Skeletal muscle tissue (tissue), 4 donors: ENCODE results near the gene OBSCN. TPM values are rescaled to one million over a fixed set of nuclear protein-coding genes. Genes with fewer than 3 reads are reported as not detected.
A peak's percentile ranks its signal among the peaks of the same experiment; 100 is the strongest.

Experiments used
- H3K27ac ChIP-seq: one replicate; pipeline ENCODE4 v1.7.0; 2013; ENCODE audit warnings: mild to moderate bottlenecking, low read depth, low read length, inconsistent platforms
- H3K27me3 ChIP-seq, 3 donors: one replicate each; pipeline ENCODE4 v1.7.0; 2013; ENCODE audit warnings: low read length in 3 of 3; ENCODE audit not compliant: control insufficient read depth in 3 of 3, insufficient read depth in 3 of 3
- H3K36me3 ChIP-seq, 3 donors: one replicate each; pipeline ENCODE4 v1.7.0; 2013; ENCODE audit warnings: low read length in 3 of 3; ENCODE audit not compliant: control insufficient read depth in 3 of 3, insufficient read depth in 3 of 3
- H3K4me1 ChIP-seq, 3 donors: one replicate each; pipeline ENCODE4 v1.7.0; 2013; ENCODE audit warnings: low read length in 3 of 3, mild to moderate bottlenecking in 3 of 3; ENCODE audit not compliant: control insufficient read depth in 3 of 3, insufficient read depth in 3 of 3
- H3K4me3 ChIP-seq, 3 donors: one replicate each; pipeline ENCODE4 v1.7.0; 2013; ENCODE audit warnings: low read length in 3 of 3
- H3K9ac ChIP-seq, 3 donors: one replicate each; pipeline ENCODE4 v1.7.0; 2013; ENCODE audit warnings: low read length in 3 of 3, mild to moderate bottlenecking in 3 of 3, moderate library complexity in 2 of 3, low read depth in 1 of 3
- H3K9me3 ChIP-seq, 3 donors: one replicate each; pipeline ENCODE4 v1.7.0; 2013; ENCODE audit warnings: low read length in 3 of 3; ENCODE audit not compliant: control insufficient read depth in 3 of 3
- total RNA-seq: library from RNA; depleted of rRNA; stranded (reverse); fragments of >200 nt; gene quantifications from one replicate; pipeline ENCODE4 v1.2.3, GENCODE V29; 2014
- donor health status: Osteomylitis.

The OBSCN gene
- total RNA-seq, 1 donor from 2014 or later: 460 TPM

DNA sequence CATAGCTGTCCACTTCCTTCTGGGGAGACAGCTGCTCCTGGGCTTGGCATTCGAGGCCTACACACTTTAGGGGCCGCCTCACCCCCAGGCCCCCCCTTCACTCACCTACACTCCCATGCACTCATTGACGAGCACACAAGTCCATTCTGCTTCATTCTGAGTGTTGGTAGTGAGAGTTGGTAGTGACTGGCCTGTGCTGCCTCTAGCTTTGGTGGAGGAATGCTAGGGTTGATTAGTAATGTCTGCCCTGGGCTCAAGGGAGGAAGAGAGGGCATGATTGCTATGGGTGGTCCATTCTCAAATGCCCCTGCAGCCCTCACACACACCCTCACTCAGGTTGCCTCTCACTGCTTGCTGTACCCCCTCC, 168.4 kb downstream of the OBSCN start:
- peaks cover 8 to 61% (median 61%) of the 10 kb centered on the region in 3 donors for H3K4me1 ChIP-seq

DNA sequence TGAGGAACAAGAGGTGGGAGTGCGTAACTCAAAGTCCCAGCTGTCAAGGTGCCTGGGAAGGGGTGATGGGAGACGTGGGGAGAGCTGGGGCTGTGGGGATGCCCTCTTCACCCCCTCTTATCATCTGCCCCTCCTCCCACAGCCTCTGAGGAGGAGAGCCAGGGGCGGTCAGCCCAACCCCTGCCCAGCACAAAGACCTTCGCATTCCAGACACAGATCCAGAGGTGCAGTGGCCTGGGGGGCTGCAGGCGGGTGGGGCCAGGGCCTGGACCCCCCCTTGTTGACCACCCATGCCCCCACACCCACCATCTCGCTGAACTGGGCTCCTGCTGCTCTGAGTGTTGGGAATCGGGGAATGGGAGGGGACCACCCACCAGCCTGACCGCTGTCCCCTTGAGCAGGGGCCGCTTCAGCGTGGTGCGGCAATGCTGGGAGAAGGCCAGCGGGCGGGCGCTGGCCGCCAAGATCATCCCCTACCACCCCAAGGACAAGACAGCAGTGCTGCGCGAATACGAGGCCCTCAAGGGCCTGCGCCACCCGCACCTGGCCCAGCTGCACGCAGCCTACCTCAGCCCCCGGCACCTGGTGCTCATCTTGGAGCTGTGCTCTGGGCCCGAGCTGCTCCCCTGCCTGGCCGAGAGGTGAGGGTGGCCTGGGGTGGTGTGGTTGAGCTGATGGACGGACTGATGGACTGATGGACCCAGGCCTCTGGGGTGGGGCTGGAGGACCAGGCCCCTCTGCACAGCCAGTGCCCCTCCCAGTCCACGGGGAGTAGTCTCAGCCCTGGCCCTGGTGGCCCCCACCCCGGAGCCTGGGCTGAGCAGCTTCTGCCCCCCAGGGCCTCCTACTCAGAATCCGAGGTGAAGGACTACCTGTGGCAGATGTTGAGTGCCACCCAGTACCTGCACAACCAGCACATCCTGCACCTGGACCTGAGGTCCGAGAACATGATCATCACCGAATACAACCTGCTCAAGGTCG, 169.1 kb downstream of the OBSCN start:
- Histone ChIP-seq H3K4me1 (peaks cover 8 to 55% (median 54%) of the 10 kb centered on the region in 3 donors), H3K9ac (no peak overlapping the region), H3K9me3 (no peaks in the 10 kb centered on the region), H3K27ac (no peak overlapping the region), H3K36me3 (peaks cover 41 to 67% (median 60%) of the 10 kb centered on the region in 3 donors), H3K27me3 (no peaks in the 10 kb centered on the region), H3K4me3 (no peak overlapping the region)

More for the DNA sequence above, 168.4 kb downstream of the OBSCN start:
- Histone ChIP-seq H3K27me3 (no peaks in the 10 kb centered on the region), H3K9ac (peak overlapping the region in 1 of 3 donors; percentile 62), H3K4me3 (no peak overlapping the region), H3K36me3 (peaks cover 41 to 70% (median 64%) of the 10 kb centered on the region in 3 donors), H3K9me3 (no peaks in the 10 kb centered on the region), H3K27ac (peak overlapping the region; percentile 75)

DNA sequence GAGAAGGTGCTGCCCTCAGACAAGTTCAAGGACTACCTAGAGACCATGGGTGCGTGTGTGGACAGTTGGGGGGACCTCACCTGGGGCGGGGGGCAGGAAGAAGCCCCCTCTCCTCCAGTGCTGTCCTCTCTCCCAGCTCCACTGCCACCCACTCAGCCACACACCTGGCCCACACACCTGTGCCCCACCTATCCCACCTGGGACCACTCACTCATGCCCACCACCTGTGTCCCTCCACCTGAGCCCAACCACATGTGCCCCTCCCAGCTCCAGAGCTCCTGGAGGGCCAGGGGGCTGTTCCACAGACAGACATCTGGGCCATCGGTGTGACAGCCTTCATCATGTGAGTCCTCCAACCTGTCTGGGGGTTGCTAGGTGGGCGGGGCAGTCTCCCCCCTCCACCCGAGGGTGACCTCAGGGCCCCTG, 169.8 kb downstream of the OBSCN start:
- peaks cover 5 to 48% (median 47%) of the 10 kb centered on the region in 3 donors for H3K4me1 ChIP-seq
- H3K36me3 ChIP-seq: peaks cover 36 to 60% (median 56%) of the 10 kb centered on the region in 3 donors
- H3K27ac ChIP-seq: peak overlapping the region; percentile 8
- H3K4me3 ChIP-seq: no peak overlapping the region
- peak overlapping the region in 1 of 3 donors; percentile 25 for H3K9ac ChIP-seq
- no peaks in the 10 kb centered on the region for H3K27me3 ChIP-seq
- no peaks in the 10 kb centered on the region for H3K9me3 ChIP-seq

DNA sequence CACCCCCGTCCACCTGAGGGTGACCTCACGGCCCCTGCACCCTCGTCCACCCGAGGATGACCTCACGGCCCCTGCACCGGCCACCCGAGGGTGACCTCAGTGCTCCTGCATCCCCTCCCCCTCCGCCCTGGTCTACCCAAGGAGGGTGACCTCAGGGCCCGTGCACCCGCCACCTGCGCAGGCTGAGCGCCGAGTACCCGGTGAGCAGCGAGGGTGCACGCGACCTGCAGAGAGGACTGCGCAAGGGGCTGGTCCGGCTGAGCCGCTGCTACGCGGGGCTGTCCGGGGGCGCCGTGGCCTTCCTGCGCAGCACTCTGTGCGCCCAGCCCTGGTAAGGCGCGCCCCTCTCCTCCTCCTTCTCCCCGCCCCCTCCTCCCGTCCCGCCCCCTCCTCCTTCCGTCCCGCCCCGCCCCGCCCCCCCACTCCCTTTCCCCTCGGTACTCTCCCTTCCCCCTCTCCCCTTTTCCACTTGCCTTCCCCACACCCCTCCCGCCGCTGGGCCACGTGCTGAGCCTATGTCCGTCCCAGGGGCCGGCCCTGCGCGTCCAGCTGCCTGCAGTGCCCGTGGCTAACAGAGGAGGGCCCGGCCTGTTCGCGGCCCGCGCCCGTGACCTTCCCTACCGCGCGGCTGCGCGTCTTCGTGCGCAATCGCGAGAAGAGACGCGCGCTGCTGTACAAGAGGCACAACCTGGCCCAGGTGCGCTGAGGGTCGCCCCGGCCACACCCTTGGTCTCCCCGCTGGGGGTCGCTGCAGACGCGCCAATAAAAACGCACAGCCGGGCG, 170.4 kb downstream of the OBSCN start:
- Histone ChIP-seq H3K4me1 (peaks cover 5 to 42% (median 41%) of the 10 kb centered on the region in 3 donors), H3K36me3 (peaks cover 36 to 54% (median 51%) of the 10 kb centered on the region in 3 donors), H3K9ac (peak overlapping the region in 2 of 3 donors; percentile 57), H3K4me3 (peak overlapping the region; percentile 43 to 63 (median 43)), H3K27me3 (no peaks in the 10 kb centered on the region), H3K27ac (peak overlapping the region; percentile 40), H3K9me3 (no peaks in the 10 kb centered on the region)

DNA sequence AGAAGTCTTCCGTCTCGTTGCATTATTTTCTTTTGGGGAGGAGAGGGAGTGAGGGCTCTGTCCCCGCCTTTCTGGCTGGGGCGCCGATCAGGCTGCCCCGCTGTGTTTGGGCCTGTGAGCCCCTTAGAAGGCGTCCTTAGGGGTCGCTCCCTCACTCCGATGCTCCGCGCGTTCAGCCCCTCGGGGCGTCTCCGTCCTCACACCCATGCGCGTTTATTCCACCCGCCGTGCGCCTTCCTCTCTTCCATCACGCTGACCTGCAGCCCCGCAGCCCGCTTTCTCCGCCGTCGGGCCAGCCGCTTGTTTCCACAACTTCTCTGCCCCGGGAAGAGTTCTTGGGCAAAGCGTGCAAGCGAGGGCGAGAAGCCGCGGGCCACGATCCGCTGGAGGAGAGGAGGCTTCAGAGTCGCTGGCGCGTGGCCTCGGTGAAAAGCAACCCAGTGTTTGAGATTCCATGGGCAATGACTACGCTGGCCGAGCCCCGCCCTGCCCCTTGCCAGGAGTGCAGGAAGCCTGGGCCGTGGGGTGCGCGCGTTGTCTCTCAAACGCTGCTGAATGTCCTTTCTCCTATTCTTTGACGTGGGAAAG, 171.1 kb downstream of the OBSCN start:
- peaks cover 5 to 35% (median 34%) of the 10 kb centered on the region in 3 donors for H3K4me1 ChIP-seq
- no peaks in the 10 kb centered on the region for H3K27me3 ChIP-seq
- H3K9me3 ChIP-seq: no peaks in the 10 kb centered on the region
- H3K27ac ChIP-seq: peak overlapping the region; percentile 40
- peak overlapping the region in 2 of 3 donors; percentile 57 for H3K9ac ChIP-seq
- peak overlapping the region; percentile 43 to 63 (median 43) for H3K4me3 ChIP-seq
- H3K36me3 ChIP-seq: peaks cover 29 to 47% (median 45%) of the 10 kb centered on the region in 3 donors

DNA sequence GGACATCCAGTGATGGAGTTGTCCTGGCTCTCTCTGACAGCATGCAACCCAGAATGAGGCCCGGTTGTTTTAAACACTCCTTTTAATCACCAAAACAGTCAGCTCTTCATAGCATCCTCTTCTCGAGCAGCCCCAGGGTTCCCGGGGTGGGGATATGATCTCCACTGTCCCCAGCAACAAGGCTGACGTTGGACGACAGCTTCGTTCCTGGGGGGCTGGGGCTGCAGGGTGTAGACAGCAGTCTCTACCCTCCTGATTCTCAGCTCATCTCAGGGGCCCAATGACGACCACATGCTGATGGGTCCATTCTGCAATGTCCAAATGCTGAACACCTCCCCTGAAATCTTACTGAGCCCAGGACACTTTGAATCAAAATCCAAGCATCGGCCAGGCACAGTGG, 171.8 kb downstream of the OBSCN start:
- no peaks in the 10 kb centered on the region for H3K9me3 ChIP-seq
- no peak overlapping the region for H3K4me3 ChIP-seq
- H3K9ac ChIP-seq: no peak overlapping the region
- no peaks in the 10 kb centered on the region for H3K27me3 ChIP-seq
- no peak overlapping the region for H3K27ac ChIP-seq
- peaks cover 28 to 40% (median 38%) of the 10 kb centered on the region in 3 donors for H3K36me3 ChIP-seq
- peaks cover 0 to 28% (median 27%) of the 10 kb centered on the region in 3 donors for H3K4me1 ChIP-seq

DNA sequence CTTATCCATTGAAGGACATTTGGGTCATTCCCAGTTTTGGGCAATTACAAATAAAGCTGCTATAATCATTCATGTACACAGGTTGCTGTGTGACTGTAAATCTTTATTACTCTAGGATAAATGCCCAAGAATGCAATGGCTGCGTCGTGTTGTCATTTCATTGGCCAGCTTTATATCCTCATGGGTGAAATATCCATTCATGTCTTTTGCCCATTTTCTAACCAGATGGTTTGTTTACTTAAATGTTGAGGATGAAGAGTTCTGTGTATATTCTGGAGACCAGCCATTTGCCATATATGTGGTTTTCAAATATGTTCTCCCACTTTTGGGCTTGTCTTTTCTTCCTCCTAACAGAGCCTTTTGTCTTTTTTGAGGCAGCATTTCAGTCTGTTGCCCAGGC, 173.5 kb downstream of the OBSCN start:
- no peak overlapping the region for H3K27ac ChIP-seq
- peaks cover 13 to 28% (median 25%) of the 10 kb centered on the region in 3 donors for H3K36me3 ChIP-seq
- H3K4me1 ChIP-seq: peaks cover 0 to 14% (median 10%) of the 10 kb centered on the region in 3 donors
- H3K9me3 ChIP-seq: no peaks in the 10 kb centered on the region
- H3K27me3 ChIP-seq: no peaks in the 10 kb centered on the region
- no peak overlapping the region for H3K4me3 ChIP-seq
- no peak overlapping the region for H3K9ac ChIP-seq

DNA sequence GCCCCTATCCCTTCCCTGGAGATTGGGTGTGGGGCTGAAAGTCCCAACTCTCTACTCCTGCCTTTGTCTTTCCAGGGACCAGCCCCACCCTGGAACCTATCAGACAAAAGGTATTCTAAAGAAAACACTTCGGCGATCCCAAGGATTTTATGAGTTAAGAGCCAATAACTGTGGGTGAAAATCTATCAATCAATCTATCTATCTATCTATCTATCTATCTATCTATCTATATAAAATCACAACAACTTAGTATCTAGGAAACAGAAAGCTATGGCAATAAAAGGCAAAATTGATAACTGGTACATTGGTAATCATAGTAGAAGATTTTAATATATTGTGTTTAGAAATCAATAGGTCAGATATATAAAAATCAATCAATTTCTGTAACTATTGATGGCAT, 175.9 kb downstream of the OBSCN start:
- H3K9ac ChIP-seq: no peak overlapping the region
- no peak overlapping the region for H3K4me3 ChIP-seq
- H3K27me3 ChIP-seq: no peaks in the 10 kb centered on the region
- peaks cover 5 to 9% (median 7%) of the 10 kb centered on the region in 3 donors for H3K36me3 ChIP-seq
- no peaks in the 10 kb centered on the region for H3K9me3 ChIP-seq
- no peak overlapping the region for H3K27ac ChIP-seq
- H3K4me1 ChIP-seq: peaks cover 0 to 7% (median 5%) of the 10 kb centered on the region in 3 donors

DNA sequence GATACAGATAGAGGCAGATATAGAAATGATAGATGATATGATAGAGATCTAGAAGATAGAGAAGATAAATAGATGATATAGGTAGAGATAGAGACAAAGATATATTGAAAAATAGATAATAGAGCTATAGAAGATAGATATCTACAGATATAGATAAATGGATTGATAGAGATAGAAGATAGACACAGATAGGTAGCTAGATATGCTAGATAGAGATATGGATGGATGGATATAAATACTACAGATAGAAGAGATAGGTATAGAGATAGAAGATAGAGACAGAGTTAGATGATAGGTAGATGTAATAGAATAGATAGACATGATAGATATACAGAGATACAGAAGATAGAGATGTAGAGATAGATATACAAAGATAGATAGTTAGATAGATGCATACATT, 177.4 kb downstream of the OBSCN start:
- Histone ChIP-seq H3K9me3 (no peaks in the 10 kb centered on the region), H3K9ac (no peak overlapping the region), H3K4me1 (no peaks in the 10 kb centered on the region)

More for the DNA sequence above, 177.4 kb downstream of the OBSCN start:
- Histone ChIP-seq H3K27me3 (no peaks in the 10 kb centered on the region), H3K27ac (no peak overlapping the region), H3K36me3 (no peaks in the 10 kb centered on the region), H3K4me3 (no peak overlapping the region)
